Measurements from ENCODE around the gene BCCIP. TPM values are rescaled to one million over a fixed set of nuclear protein-coding genes. Genes with fewer than 3 reads are reported as not detected.

The BCCIP gene
- total RNA-seq, 2 experiments from 2014 or later, result 59.1 to 96.2 TPM

- CTCF ChIA-PET (ENCODE audit: unreplicated experiment), result no interaction called here
- Histone ChIP-seq H3K4me1 (ENCODE audit: insufficient read depth, low read length, poor library complexity, severe bottlenecking) (no peaks in the 10 kb centered on the region), H3K4me3 (ENCODE audit: low read depth, low read length, poor library complexity, severe bottlenecking) (no peak overlapping the region), H3K9me2 (ENCODE audit: insufficient read depth, low read length) (no peaks in the 10 kb centered on the region), H4K20me1 (ENCODE audit: insufficient read depth, low read length) (no peaks in the 10 kb centered on the region), H2AFZ (ENCODE audit: low read length) (no peak overlapping the region), H3K4me2 (ENCODE audit: low read length) (no peak overlapping the region), H3K36me3 (ENCODE audit: insufficient read depth, low read length) (no peaks in the 10 kb centered on the region), H3K27ac (ENCODE audit: low read depth, low read length, poor library complexity, severe bottlenecking) (no peak overlapping the region), H3K9me3 (ENCODE audit: low read length) (no peaks in the 10 kb centered on the region), H3K79me2 (ENCODE audit: insufficient read depth, low read depth, low read length) (no peaks in the 10 kb centered on the region)
- DNase-seq (ENCODE audit: low spot score), result no peak
- BruUV-seq (replicated peaks), result no TSS peak
- intact Hi-C loops (cut with micrococcal nuclease; ENCODE audit: unreplicated experiment), result no loop called here
- POLR2A ChIA-PET, result no interaction called here
- TF ChIP-seq CTCF (conservative IDR thresholded peaks at IDR 0.05; ENCODE audit: low read length) (no peak), EZH2phosphoT487 (IDR thresholded peaks at IDR 0.05; ENCODE audit: borderline replicate concordance, low read depth, low read length) (no peak)
These were observed 48.7 kb upstream of the BCCIP start for GRCh38 chr10:125774581-125775191.

- Histone ChIP-seq H3K9me2 (ENCODE audit: insufficient read depth, low read length) (no peaks in the 10 kb centered on the region), H3K9me3 (ENCODE audit: low read length) (no peaks in the 10 kb centered on the region), H3K4me2 (ENCODE audit: low read length) (no peak within 1 kb of the TSS), H3K4me3 (ENCODE audit: low read depth, low read length, poor library complexity, severe bottlenecking) (no peak within 1 kb of the TSS), H4K20me1 (ENCODE audit: insufficient read depth, low read length) (no peaks in the 10 kb centered on the region), H3K4me1 (ENCODE audit: insufficient read depth, low read length, poor library complexity, severe bottlenecking) (no peaks in the 10 kb centered on the region), H3K36me3 (ENCODE audit: insufficient read depth, low read length) (no peaks in the 10 kb centered on the region), H2AFZ (ENCODE audit: low read length) (no peak within 1 kb of the TSS), H3K27ac (ENCODE audit: low read depth, low read length, poor library complexity, severe bottlenecking) (no peak within 1 kb of the TSS), H3K79me2 (ENCODE audit: insufficient read depth, low read depth, low read length) (no peaks in the 10 kb centered on the region)
- DNase-seq (ENCODE audit: low spot score), result no peak
- intact Hi-C loops (cut with micrococcal nuclease; ENCODE audit: unreplicated experiment), result no loop called here
- CTCF ChIA-PET (ENCODE audit: unreplicated experiment), result no interaction called here
- TF ChIP-seq EZH2phosphoT487 (IDR thresholded peaks at IDR 0.05; ENCODE audit: borderline replicate concordance, low read depth, low read length), result no peak
- POLR2A ChIA-PET, result no interaction called here
- no TSS peak for BruUV-seq (replicated peaks)
These were observed 47.7 kb upstream of the BCCIP start, which contains the start of gene MMP21 for GRCh38 chr10:125775491-125776106. TSS of gene MMP21 (minus strand) at chr10:125775821. CDS start at chr10:125775821, 0 bp downstream.

GRCh38 chr10:125777806-125778205, 45.5 kb upstream of the BCCIP start:
- DNase-seq (ENCODE audit: low spot score), result no peak
- H3K27ac ChIP-seq (ENCODE audit: low read depth, low read length, poor library complexity, severe bottlenecking), result no peak overlapping the region
- H2AFZ ChIP-seq (ENCODE audit: low read length), result no peak overlapping the region
- no peaks in the 10 kb centered on the region for H3K9me2 ChIP-seq (ENCODE audit: insufficient read depth, low read length)
- TF ChIP-seq EZH2phosphoT487 (IDR thresholded peaks at IDR 0.05; ENCODE audit: borderline replicate concordance, low read depth, low read length) (no peak), CTCF (conservative IDR thresholded peaks at IDR 0.05; ENCODE audit: low read length) (no peak)
- ChIA-PET CTCF (ENCODE audit: unreplicated experiment) (no interaction called here), POLR2A (no interaction called here)
- H3K4me1 ChIP-seq (ENCODE audit: insufficient read depth, low read length, poor library complexity, severe bottlenecking), result no peaks in the 10 kb centered on the region
- H3K4me2 ChIP-seq (ENCODE audit: low read length), result no peak overlapping the region
- intact Hi-C loops (cut with micrococcal nuclease; ENCODE audit: unreplicated experiment), result no loop called here
- H3K79me2 ChIP-seq (ENCODE audit: insufficient read depth, low read depth, low read length), result no peaks in the 10 kb centered on the region
- H3K9me3 ChIP-seq (ENCODE audit: low read length), result no peaks in the 10 kb centered on the region
- H3K4me3 ChIP-seq (ENCODE audit: low read depth, low read length, poor library complexity, severe bottlenecking), result no peak overlapping the region
- no TSS peak for BruUV-seq (replicated peaks)
- H3K36me3 ChIP-seq (ENCODE audit: insufficient read depth, low read length), result no peaks in the 10 kb centered on the region
- H4K20me1 ChIP-seq (ENCODE audit: insufficient read depth, low read length), result no peaks in the 10 kb centered on the region
